A549 (cell line): ENCODE results near the gene MEGF6. TPM values are rescaled to one million over a fixed set of nuclear protein-coding genes. Genes with fewer than 3 reads are reported as not detected.

Source experiments
- ATAC-seq, 2 experiments: fragments of 200-7000 bp in 1 of 2; fragments of >200 bp in 1 of 2; cut with Nextera tagmentation in 1 of 2; cut with Tn5 transposase in 1 of 2; 3 replicates each; pipeline versions ENCODE4 v1.8.0 to v1.9.1; 2018 to 2020; ENCODE audit warnings: mild to moderate bottlenecking in 1 of 2, moderate library complexity in 1 of 2
- CTCF ChIA-PET: fragments of 300-600 bp; sonication (Branson Sonifier 250); formaldehyde crosslinking; extraction: SDS; loops from one replicate; lab custom pipeline; 2021; ENCODE audit warnings: antibody characterized with exemption, inconsistent platforms; lab: Yijun Ruan, JAX
- POLR2A ChIA-PET: fragments of 350-600 bp; formaldehyde crosslinking; extraction: SDS; loops from one replicate; lab custom pipeline; 2021; ENCODE audit warnings: antibody characterized with exemption, inconsistent platforms; lab: Yijun Ruan, JAX
- DNase-seq, 2 experiments: peaks; one replicate each; pipeline versions ENCODE4 v3.0.0 to v3.0.0-alpha.2; 2011 to 2016; ENCODE audit warnings: low read depth in 1 of 2, low spot score in 1 of 2
- FAIRE-seq: peaks from 2 replicates; lab custom pipeline; 2011; peaks lifted over from hg19 to GRCh38; lab: Jason Lieb, UNC
- H3K27ac ChIP-seq, 2 experiments: fragments of >200 bp; sonication (Bioruptor Twin); formaldehyde crosslinking; 3 replicates each; pipeline ENCODE4 v1.5.1; 2016 to 2017
- H3K4me1 ChIP-seq: fragments of >200 bp; sonication (Bioruptor Twin); formaldehyde crosslinking; 3 replicates; pipeline ENCODE4 v1.6.1; 2016
- H3K4me2 ChIP-seq: fragments of >200 bp; sonication (Bioruptor Twin); formaldehyde crosslinking; 3 replicates; pipeline ENCODE4 v1.6.1; 2016
- H3K4me3 ChIP-seq: fragments of >200 bp; sonication (Bioruptor Twin); formaldehyde crosslinking; 3 replicates; pipeline ENCODE4 v1.5.1; 2016
- H3K9me3 ChIP-seq: fragments of >200 bp; sonication (Bioruptor Twin); formaldehyde crosslinking; 3 replicates; pipeline ENCODE4 v1.6.1; 2016
- BCL3 ChIP-seq: fragments of >200 bp; sonication (Bioruptor Twin); formaldehyde crosslinking; IDR thresholded peaks from 3 replicates; pipeline ENCODE4 v1.6.1; 2016
- CBX8 ChIP-seq: fragments of 200-600 bp; sonication (generic); IDR thresholded peaks from 2 replicates; pipeline ENCODE4 v1.6.1; 2016
- EHMT2 ChIP-seq: fragments of 200-600 bp; sonication (generic); IDR thresholded peaks from 2 replicates; pipeline ENCODE4 v1.6.1; 2016; ENCODE audit warnings: antibody characterized with exemption, low read depth, mild to moderate bottlenecking, moderate library complexity
- EP300 ChIP-seq, 2 experiments: fragments of >200 bp; sonication (Bioruptor Twin); formaldehyde crosslinking; IDR thresholded peaks; 2 replicates in 1 of 2; 3 replicates in 1 of 2; pipeline ENCODE4 v1.6.1; 2016 to 2017
- FOSB ChIP-seq: fragments of 250-450 bp; sonication (Bioruptor Pico); IDR thresholded peaks from 2 replicates; pipeline ENCODE4 v1.5.0; 2020; ENCODE audit warnings: mild to moderate bottlenecking, moderate library complexity
- HES2 ChIP-seq: fragments of >200 bp; sonication (Bioruptor Twin); formaldehyde crosslinking; IDR thresholded peaks from 2 replicates; pipeline ENCODE4 v1.6.1; 2016
- HEYL ChIP-seq: fragments of 250-450 bp; sonication (Bioruptor Pico); IDR thresholded peaks from 2 replicates; pipeline ENCODE4 v1.8.0; 2021; ENCODE audit warnings: mild to moderate bottlenecking, moderate library complexity
- KDM1A ChIP-seq: fragments of 200-600 bp; sonication (generic); IDR thresholded peaks from 2 replicates; pipeline ENCODE4 v1.6.1; 2016; ENCODE audit warnings: low read depth, mild to moderate bottlenecking
- KDM5A ChIP-seq: fragments of 200-600 bp; sonication (generic); IDR thresholded peaks from 2 replicates; pipeline ENCODE4 v1.6.1; 2016; ENCODE audit warnings: antibody characterized with exemption, mild to moderate bottlenecking
- MYC ChIP-seq: IDR thresholded peaks from 2 replicates; pipeline ENCODE4 v1.6.1; 2012; ENCODE audit warnings: mild to moderate bottlenecking, inconsistent platforms, low read length, improper control_type of control experiment, borderline replicate concordance
- NFE2L2 ChIP-seq: fragments of 150-350 bp; conservative IDR thresholded peaks from 2 replicates; pipeline ENCODE4 v1.6.1; 2014; ENCODE audit warnings: low read length
- NPAS2 ChIP-seq: fragments of 250-450 bp; sonication (Bioruptor Pico); IDR thresholded peaks from 2 replicates; pipeline ENCODE4 v1.8.0; 2022; ENCODE audit warnings: mild to moderate bottlenecking, moderate library complexity, borderline replicate concordance
- POLR2A ChIP-seq: IDR thresholded peaks from 2 replicates; pipeline ENCODE4 v1.6.1; 2012; ENCODE audit warnings: mild to moderate bottlenecking, low read length
- POLR2AphosphoS2 ChIP-seq: conservative IDR thresholded peaks from 2 replicates; pipeline ENCODE4 v1.6.1; 2012; ENCODE audit warnings: low read length, improper control_type of control experiment, inconsistent platforms
- RARB ChIP-seq: fragments of 250-450 bp; sonication (Bioruptor Pico); IDR thresholded peaks from 2 replicates; pipeline ENCODE4 v1.8.0; 2021; ENCODE audit warnings: mild to moderate bottlenecking, moderate library complexity
- REST ChIP-seq: fragments of 200-600 bp; sonication (generic); IDR thresholded peaks from 2 replicates; pipeline ENCODE4 v1.6.1; 2016; ENCODE audit warnings: antibody characterized with exemption, mild to moderate bottlenecking, moderate library complexity
- SMC3 ChIP-seq: fragments of >200 bp; sonication (Bioruptor Twin); formaldehyde crosslinking; IDR thresholded peaks from 3 replicates; pipeline ENCODE4 v1.6.1; 2018; ENCODE audit warnings: inconsistent platforms
- TFCP2L1 ChIP-seq: fragments of 250-450 bp; sonication (Bioruptor Pico); IDR thresholded peaks from 2 replicates; pipeline ENCODE4 v1.5.0; 2021; ENCODE audit warnings: mild to moderate bottlenecking
- ZC3H11A ChIP-seq: fragments of 450-650 bp; IDR thresholded peaks from 2 replicates; pipeline ENCODE4 v1.6.1; 2014; ENCODE audit warnings: antibody characterized with exemption, mild to moderate bottlenecking
- WGBS: methylation state at CpG from one replicate; pipeline ENCODE4 v1.1.6; 2017; ENCODE audit errors: missing lambda C conversion rate; 5-methylcytosine and 5-hydroxymethylcytosine counted together
- polyA plus RNA-seq, 4 experiments: library from polyadenylated mRNA; depleted of rRNA in 3 of 4; stranded (reverse); fragments of >200 nt; fragmentation: RNase III in 1 of 4; extraction: RNeasy Plus Mini Kit Qiagen cat#74134 plus additional on column Dnase treatment in 1 of 4; gene quantifications; 2 replicates in 3 of 4; 3 replicates in 1 of 4; pipeline ENCODE4 v1.2.3, GENCODE V29; 2011 to 2017
- TF ChIP-seq, protein P1 (sequence below): IDR thresholded peaks from 2 replicates; pipeline ENCODE4 v1.6.1; 2012
- TF ChIP-seq, protein P2 (sequence below): fragments of 150-350 bp; IDR thresholded peaks from 2 replicates; pipeline ENCODE4 v1.6.1; 2014; ENCODE audit warnings: low read depth, mild to moderate bottlenecking, low read length
- TF ChIP-seq, protein P3 (sequence below): fragments of 250-450 bp; sonication (Bioruptor Pico); IDR thresholded peaks from 2 replicates; pipeline ENCODE4 v1.5.0; 2021; ENCODE audit warnings: mild to moderate bottlenecking, moderate library complexity, borderline replicate concordance

Gene MEGF6
- polyA plus RNA-seq, 2 of the 4 experiments (the other 2 are of a cell fraction): 0.66 to 13.7 TPM

- WGBS: 90% methylated on average over 11 of the region's 26 CpGs
- Histone ChIP-seq H3K9me3 (no peaks in the 10 kb centered on the region), H3K27ac (no peak overlapping the region), H3K4me1 (peaks cover 4% of the 10 kb centered on the region; the same call in 1 of the 3 replicates)
- POLR2A ChIA-PET: no interaction called here
- no peak for FAIRE-seq
- no peak for DNase-seq
- TF ChIP-seq NPAS2 (no peak), NFE2L2 (no peak), HEYL (CRISPR knock-in tag) (no peak)
- TF ChIP-seq, all 56 proteins: peak for 0
- no peak overlapping the region for H3K4me3 ChIP-seq
- CTCF ChIA-PET: interaction anchor here (1.6 to 1.7 kb wide), 2 partner anchors 121 to 122 kb away, joined by 3 to 5 read pairs; no protein-coding TSS in a partner anchor
- ATAC-seq: no peak
- no peak overlapping the region for H3K4me2 ChIP-seq
Observed at GRCh38 chr1:3498246-3498930, 112.9 kb downstream of the MEGF6 start.

- FAIRE-seq (no peak), DNase-seq (no peak), ATAC-seq (no peak)
- H3K4me1 ChIP-seq: no peaks in the 10 kb centered on the region
- H3K4me2 ChIP-seq: no peak overlapping the region
- no peak for TF ChIP-seq ZC3H11A
- TF ChIP-seq, protein P1, sequence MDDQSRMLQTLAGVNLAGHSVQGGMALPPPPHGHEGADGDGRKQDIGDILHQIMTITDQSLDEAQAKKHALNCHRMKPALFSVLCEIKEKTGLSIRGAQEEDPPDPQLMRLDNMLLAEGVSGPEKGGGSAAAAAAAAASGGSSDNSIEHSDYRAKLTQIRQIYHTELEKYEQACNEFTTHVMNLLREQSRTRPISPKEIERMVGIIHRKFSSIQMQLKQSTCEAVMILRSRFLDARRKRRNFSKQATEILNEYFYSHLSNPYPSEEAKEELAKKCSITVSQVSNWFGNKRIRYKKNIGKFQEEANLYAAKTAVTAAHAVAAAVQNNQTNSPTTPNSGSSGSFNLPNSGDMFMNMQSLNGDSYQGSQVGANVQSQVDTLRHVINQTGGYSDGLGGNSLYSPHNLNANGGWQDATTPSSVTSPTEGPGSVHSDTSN: no peak
- TF ChIP-seq, protein P2, sequence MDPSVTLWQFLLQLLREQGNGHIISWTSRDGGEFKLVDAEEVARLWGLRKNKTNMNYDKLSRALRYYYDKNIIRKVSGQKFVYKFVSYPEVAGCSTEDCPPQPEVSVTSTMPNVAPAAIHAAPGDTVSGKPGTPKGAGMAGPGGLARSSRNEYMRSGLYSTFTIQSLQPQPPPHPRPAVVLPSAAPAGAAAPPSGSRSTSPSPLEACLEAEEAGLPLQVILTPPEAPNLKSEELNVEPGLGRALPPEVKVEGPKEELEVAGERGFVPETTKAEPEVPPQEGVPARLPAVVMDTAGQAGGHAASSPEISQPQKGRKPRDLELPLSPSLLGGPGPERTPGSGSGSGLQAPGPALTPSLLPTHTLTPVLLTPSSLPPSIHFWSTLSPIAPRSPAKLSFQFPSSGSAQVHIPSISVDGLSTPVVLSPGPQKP: no peak
- no peak for TF ChIP-seq CBX8
- no peak for TF ChIP-seq POLR2A
- no peak for TF ChIP-seq BCL3
- TF ChIP-seq POLR2AphosphoS2: no peak
- no peak for TF ChIP-seq REST
- TF ChIP-seq HES2: no peak
- TF ChIP-seq KDM5A: no peak
- no peak for TF ChIP-seq RARB (CRISPR knock-in tag)
- no peak for TF ChIP-seq MYC
- no peak for TF ChIP-seq KDM1A
- TF ChIP-seq SMC3: no peak
- TF ChIP-seq FOSB: no peak
- no peak for TF ChIP-seq EHMT2
- TF ChIP-seq, protein P3, sequence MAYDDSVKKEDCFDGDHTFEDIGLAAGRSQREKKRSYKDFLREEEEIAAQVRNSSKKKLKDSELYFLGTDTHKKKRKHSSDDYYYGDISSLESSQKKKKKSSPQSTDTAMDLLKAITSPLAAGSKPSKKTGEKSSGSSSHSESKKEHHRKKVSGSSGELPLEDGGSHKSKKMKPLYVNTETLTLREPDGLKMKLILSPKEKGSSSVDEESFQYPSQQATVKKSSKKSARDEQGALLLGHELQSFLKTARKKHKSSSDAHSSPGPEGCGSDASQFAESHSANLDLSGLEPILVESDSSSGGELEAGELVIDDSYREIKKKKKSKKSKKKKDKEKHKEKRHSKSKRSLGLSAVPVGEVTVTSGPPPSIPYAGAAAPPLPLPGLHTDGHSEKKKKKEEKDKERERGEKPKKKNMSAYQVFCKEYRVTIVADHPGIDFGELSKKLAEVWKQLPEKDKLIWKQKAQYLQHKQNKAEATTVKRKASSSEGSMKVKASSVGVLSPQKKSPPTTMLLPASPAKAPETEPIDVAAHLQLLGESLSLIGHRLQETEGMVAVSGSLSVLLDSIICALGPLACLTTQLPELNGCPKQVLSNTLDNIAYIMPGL (CRISPR knock-in tag): no peak
- no peak for TF ChIP-seq TFCP2L1 (CRISPR knock-in tag)
- no peak for TF ChIP-seq EP300 (IDR thresholded peaks at IDR 0.05)
- no peak overlapping the region; a peak in 1 of 6 replicates for H3K27ac ChIP-seq
- ChIA-PET CTCF (interaction anchor here (2.6 kb wide), 1 partner anchor 118 kb away, joined by 10 read pairs; no protein-coding TSS in a partner anchor), POLR2A (no interaction called here)
- no peak overlapping the region for H3K4me3 ChIP-seq
- H3K9me3 ChIP-seq: no peaks in the 10 kb centered on the region
- WGBS: 83% methylated on average over 1 of the region's 19 CpGs
Observed at GRCh38 chr1:3497521-3497920, 113.8 kb downstream of the MEGF6 start.
